Caki2 (cell line): ENCODE results near the gene ZNF587. TPM values are rescaled to one million over a fixed set of nuclear protein-coding genes. Genes with fewer than 3 reads are reported as not detected.
"Not testable (repeated sequence)": the region's sequence is repeated elsewhere in the genome, so short reads cannot be mapped to it uniquely, and the experiment has no call there.

ENCODE experiments used
- DNase-seq: peaks from one replicate; pipeline ENCODE4 v3.0.0-alpha.2; 2015; ENCODE audit warnings: low read depth
- in situ Hi-C: cut with HindIII; loops from 2 replicates; pipeline ENCODE4 v1.10.0; 2016; ENCODE audit warnings: low sequenced_read_pairs, low pct_unique_long_range_greater_than_20kb, mixed read lengths
- total RNA-seq: library from RNA; depleted of rRNA; stranded (reverse); fragments of >200 nt; shearing (Covaris generic); gene quantifications from 2 replicates; pipeline ENCODE4 v1.2.3, GENCODE V29; 2014; ENCODE audit warnings: low replicate concordance; rRNA removed

Gene ZNF587
- total RNA-seq = 29.5 and 30.6 TPM in 2 replicates

DNA sequence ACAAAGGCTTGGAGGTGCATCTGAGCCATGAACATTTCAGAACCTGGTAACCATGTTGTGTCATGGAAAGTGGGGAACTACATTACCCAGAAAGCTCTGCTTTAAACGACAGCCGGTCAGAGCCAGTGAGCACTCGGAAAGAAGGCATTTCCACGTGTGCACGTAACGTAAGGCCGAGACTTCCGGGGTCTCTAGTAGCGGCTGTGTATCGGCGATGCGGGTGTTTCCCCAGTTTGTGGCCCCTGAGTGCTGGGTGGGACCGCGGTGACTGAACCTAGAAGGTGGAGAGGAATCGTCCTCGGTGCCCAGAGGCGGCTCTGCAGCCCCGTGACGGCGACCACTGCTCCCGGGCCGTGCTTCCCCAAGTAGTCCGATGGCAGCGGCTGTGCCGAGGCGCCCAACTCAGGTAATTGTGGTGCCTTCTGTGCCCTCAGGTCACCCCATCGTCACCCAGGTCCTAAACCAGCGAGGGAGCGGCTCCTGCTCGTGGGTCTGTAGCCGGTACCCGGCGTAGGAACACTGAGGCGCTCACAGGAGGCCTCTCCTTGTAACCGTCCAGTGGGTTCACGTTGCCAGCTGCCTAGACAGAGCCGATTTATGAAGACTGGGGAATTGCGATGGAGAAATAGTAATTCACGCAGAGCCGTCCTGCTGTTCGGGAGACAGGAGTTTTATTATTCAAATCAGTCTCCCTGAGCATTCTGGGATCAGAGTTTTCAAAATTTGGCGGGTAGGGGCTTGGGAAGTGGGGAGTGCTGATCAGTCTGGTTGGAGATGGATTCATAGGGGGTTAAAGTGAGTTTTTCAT is at the start of gene ZNF587:
ZNF587 (plus strand) TSS at position 194 of the 808 bp plus-strand sequence; CDS start at position 374, 180 bp downstream.
- in situ Hi-C loops = not testable (repeated sequence)

DNA sequence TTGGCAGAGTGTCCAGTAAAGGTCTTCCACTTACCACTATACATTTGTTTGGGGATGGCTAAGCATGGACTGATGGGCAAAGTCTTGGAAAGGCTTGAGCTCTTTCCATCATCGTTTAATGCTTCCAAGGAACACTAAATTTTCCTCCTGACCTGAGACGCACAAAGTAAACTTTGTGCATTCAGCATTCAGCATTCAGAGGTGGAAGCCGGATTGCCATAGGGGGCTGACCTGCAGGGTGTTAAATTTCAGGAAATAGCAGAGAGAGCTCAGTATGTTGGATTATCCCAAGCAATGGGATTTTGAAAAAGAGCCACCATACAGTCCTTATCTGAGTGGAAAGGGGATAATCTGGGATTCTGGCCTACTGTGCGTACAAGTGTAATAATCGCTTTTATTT is 49.0 kb upstream of the ZNF587 start:
- DNase-seq = no peak
- in situ Hi-C loops = no loop called here

More for the DNA sequence above, at the start of gene ZNF587:
- peak; percentile 81 for DNase-seq

DNA sequence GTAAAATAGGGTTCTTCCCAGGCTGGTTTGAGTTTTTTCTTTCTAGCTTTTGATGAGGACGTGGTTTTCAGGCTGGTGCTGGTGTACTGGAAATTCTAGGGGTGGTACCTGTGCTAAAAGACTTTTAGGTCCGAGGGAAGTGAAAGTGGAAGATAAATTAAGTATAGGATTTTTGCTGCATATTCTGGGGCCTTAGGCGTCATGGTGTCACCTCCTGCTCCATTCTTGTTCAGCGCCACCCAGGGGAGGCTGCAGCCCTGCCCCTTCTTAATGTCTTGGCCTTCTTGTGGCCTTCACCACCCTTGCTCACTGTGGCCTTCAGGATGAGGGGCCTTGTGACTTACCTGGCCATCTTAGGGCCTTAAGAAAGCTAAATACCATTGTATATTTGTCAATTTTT is 47.4 kb upstream of the ZNF587 start:
- in situ Hi-C loops = no loop called here
- no peak for DNase-seq

DNA sequence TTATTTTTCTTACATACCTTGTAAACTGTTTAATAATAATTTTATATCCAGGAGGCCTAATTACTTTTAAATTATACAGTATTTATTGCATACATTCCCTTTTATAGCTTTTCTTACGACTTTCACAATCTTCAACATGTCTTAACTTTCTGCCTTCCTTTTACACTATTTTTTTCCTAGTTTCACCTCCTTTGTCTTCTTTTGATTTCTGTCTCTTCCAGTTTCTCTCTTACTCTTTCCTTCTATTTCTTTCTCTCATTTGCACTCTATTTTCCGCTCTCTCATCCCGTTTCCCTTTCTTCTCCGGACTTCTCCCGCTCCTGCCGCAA is 46.4 kb upstream of the ZNF587 start:
- in situ Hi-C loops = no loop called here

DNA sequence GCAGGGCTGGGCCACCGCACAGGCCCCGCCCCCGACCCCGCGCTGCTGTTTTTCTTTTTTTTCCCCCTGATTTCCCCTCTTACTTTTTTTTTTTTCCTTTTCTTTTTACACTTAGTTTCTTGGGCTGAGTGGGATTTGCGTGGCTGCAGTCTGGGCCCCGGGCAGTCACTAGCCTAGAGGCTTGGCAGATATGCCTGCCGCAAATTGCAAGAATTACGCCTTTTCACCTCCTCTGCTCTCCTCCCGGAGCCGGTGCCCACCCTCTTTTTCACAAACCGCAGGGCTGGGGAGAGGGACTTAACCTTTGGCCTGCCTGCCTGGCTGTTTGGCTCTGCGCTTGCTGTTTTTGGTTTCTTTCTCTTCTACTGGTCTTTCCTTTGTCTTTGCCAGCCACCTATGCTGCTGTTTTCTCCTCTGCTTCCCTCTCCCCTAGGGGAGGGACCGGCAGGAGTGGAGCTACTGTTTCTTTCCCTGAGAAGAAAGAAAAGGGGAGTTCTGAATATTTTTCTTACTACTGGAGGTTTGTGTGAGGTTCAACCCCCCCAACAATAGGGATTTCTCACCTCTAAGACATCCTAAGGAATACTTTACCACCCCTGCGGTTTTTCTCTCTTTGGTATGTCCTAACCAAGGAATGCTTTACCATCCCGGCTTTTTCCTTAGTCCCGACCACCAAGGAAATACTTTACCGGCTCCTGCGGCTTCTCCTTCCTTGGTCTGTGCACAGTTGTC is 45.9 kb upstream of the ZNF587 start:
- no peak for DNase-seq
- in situ Hi-C loops = no loop called here

More for the DNA sequence above, 46.4 kb upstream of the ZNF587 start:
- DNase-seq = no peak

DNA sequence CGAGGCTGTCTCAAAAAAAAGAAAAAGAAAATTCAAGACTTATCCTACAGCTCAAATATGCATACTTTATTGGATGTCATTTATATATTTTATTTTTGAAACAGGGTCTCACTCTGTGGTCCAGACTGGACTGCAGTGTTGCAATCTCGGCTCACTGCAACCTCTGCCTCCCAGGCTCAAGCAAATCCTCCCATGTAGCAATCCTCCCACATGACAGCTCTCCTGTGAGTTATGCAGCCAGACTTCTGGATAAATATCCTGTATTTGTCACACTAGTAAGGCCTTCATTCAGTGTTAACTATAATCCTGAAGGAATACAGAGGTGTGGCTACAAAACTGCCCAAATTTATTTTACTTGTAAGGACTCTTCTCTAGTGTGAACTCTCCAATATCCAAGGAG is 42.1 kb upstream of the ZNF587 start:
- in situ Hi-C loops = no loop called here
- DNase-seq = no peak

DNA sequence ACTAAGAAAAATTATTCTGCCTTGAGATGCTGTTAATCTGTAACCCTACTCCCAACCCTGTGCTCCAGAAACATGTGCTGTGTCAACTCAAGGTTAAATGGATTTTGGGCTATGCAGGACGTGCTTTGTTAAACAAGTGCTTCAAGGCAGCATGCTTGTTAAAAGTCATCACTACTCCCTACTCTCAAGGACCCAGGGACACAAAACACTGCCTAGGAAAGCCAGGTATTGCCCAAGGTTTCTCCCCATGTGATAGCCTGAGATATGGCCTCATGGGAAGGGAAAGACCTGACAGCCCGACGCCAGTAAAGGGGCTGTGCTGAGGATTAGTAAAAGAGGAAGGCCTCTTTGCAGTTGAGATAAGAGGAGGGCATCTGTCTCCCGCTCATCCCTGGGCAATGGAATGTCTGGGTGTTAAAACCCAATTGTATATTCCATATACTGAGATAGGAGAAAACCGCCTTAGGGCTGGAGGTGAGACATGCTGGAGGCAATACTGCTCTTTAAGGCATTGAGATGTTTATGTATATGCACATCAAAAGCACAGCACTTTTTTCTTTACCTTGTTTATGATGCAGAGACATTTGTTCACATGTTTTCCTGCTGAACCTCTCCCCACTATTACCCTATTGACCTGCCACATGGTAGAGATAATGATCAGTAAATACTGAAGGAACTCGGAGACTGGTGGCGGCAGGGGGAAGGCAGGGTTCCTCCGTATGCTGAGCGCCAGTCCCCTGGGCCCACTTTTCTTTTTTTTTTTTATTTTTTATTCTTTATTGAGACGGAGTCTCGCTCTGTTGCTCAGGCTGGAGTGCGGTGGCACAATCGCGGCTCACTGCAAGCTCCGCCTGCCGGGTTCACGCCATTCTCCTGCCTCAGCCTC is 39.0 kb upstream of the ZNF587 start:
- in situ Hi-C loops = not testable (repeated sequence)

DNA sequence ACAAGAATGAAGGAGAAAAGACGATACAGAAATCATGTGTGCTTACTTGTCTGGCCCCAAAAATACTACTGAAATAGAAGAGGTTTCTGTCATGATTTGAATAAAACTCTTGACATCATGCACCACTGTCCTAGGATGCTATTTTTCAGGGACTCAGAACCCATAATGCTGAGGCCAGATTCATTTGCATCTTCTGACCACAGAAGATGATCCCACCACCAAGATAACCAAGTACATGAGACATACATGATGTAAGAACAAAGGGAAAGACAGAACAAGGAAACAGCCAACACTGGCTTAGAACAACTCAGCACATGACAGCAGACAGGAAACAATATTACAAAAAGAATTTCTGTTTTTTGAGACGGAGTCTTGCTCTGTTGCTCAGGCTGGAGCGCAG is 37.4 kb upstream of the ZNF587 start:
- in situ Hi-C loops = no loop called here
- no peak for DNase-seq

More for the DNA sequence above, 39.0 kb upstream of the ZNF587 start:
- not testable (repeated sequence) for DNase-seq

DNA sequence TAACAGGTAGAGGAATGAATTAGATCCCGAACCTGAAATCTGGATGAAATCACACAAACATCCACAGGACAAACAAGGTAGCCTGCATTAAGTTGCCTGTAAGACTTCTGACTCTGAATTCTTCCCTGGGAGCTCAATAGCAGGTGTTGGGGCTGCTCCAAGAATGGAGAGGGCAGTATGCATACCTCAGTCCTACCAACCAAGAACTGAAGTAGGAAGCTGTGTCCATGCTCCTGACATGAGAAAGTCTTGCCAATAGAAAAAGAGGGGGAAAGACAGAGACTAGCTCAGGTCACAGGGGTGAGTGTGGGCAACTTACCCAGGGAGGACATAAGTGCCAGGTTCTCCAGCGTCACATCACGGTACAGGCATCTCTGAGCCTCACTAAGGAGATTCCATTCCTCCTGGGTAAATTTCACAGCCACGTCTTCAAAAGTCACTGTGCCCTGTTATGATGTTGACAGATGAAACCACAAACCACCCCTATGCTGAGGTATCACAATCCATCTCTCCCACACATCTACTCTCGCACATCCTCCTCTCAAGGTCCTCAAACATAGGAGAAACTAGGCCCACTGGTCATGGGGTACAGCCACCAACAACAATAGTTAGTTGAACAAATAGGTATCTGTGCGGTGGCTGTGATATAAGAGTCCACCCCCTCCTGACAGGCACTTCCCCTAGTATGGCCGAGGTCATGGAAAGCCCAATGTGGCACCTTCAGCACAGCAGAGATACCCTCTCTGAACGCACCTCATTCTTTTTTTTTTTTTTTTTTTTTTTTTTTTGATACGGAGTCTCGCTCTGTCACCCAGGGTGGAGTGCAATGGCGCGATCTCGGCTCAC is 36.5 kb upstream of the ZNF587 start:
- in situ Hi-C loops, DNase-seq: not testable (repeated sequence)

DNA sequence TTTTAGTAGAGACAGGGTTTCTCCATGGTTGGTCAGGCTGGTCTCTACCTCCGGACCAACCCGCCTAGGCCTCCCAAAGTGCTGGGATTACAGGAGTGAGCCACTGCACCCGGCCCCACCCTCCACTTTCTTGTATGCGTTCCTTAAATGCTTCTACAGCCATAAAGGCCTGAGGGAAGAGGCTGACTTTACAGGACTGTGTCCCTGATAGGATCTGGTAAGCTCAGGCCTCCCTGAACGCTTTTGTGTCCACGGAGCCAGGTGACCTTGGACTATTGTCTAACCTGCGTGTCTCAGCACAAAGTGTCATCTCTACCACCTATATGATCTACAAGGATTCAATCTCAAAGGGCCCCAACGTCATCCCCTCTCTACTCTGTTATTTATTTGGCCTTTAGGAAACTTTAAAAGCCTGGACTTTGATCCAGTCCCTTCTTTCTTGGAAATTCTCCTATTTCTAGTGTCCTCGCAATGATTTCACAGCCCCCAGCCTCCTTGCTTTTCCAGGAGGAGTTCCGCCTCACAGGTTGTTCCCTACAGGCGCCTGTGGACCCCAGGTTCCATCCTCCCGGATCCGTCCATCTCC is 35.6 kb upstream of the ZNF587 start:
- in situ Hi-C loops = no loop called here
- DNase-seq = no peak

DNA sequence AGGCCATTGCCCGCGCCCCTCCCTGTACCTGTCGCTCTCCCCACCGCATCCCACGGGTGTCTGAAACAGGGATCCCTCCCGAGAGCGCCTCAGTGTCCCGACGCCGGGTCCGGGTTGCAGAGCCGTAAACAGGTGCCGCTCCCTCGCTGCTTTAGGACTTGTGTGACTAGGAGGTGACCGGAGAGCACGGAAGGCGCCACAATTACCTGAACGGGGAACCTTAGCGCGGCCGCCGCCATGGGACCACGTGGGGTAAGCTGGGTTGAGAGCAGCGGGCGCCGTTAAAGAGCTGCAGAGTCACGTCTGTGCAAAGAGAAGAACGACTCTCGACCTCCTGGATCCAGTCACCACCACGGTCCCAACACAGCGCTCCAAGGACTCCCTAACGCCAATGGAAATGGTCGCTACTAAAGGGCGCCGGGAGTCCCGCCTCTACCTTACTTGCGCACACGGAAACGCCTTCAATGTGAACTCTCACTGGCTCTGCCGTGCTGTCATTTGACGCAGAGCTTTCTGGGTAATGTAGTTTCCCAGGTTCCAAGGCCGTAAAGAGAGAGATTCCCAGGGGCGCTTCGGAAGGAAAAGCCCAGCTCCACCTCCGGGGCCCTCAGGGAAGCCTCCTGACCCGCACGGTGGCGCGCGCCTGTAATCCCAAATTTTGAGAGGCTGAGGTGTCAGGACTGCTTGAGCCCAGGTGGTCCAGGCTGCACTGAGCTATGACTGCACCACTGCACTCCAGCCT is 35.0 kb upstream of the ZNF587 start, which contains the start of gene ZNF552:
ZNF552 (minus strand) TSS at position 409 of the 742 bp plus-strand sequence; CDS start at position 239, 170 bp downstream.
- in situ Hi-C loops = no loop called here
- DNase-seq = peak; percentile 90

DNA sequence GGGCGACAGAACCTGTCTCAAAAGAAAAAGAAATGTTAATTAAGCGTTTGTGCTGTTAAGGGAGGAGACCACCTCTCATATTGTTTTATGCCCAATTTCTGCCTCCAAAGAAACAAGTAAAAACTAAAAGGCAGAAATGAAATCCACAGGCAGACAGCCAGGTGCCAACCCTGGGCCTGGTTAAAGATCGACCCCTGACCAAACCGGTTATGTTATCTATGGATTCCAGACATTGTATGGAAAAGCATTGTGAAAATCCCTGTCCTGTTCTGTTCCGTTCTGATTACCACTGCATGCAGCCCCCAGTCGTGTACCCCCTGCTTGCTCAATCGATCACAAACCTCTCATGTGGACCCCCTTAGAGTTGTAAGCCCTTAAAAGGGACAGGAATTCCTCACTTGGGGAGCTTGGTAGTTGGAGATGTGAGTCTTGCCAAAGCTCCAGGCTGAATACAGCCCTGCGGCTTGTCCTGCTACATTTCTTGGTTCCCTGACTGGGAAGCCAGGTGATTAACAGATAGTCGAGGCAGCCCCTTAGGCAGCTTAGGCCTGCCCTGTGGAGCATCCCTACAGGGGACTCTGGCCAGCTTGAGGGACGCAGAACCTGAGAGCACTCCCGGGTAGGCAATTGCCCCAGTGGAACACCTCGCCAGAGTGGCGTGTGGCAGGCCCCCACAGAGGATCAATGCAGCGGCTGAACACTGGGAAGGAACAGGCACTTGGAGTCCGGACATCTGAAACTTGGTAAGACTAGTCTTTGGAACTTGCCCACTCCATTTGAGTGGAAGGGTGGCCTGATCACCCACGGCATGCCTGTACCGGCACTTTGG is 34.2 kb upstream of the ZNF587 start:
- DNase-seq = no peak
- in situ Hi-C loops = no loop called here

DNA sequence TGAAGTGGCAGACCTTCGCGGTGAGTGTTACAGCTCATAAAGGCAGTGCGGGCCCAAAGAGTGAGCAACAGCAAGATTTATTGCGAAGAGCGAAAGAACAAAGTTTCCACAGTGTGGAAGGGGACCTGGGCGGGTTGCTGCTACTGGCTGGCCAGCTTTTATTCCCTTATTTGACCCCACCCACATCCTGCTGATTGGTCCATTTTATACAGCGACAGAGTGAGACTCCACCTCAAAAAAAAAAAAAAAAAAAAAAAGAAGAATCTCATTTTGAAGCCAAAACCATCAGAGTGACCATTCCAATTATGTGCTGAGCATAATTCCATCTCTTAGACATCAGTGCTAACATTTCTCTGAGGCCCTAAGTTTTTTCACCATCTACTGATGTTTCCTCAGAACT is 33.0 kb upstream of the ZNF587 start:
- DNase-seq = peak; percentile 34
- in situ Hi-C loops = no loop called here

DNA sequence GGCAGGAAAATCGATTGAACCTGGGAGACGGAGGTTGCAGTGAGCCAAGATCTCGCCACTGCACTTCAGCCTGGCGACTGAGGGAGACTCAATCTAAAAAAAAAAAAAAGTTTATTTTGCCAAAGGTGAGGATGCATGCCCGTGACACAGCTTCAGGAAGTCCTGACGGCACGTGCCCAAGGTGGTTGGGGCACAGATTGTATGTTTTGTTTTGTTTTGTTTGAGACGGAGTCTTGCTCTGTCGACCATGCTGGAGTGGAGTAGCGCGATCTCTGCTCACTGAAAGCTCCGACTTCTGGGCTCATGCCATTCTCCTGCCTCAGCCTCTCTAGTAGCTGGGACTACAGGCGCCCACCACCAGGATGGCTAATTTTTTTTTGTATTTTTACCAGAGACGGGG is 31.7 kb upstream of the ZNF587 start:
- DNase-seq = no peak
- in situ Hi-C loops = no loop called here

DNA sequence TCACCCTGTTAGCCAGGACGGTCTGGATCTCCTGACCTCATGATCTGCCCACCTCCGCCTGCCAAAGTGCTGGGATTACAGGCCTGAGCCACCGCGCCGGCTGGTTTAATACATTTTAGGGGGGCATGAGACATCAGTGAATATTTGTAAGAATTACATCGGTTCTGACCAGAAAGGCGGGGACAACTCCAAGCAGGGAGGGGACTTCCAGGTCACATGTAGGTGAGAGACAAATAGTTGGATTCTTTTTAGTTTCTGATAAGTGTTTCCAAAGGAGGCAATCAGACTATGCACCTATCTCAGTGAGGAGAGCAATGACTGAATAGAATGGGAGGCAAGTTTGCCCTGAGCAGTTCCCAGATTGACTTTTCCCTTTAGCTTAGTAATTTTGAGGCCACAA is 31.3 kb upstream of the ZNF587 start:
- no peak for DNase-seq
- in situ Hi-C loops = no loop called here
